Endothelial cell of umbilical vein (primary cell): ENCODE data around the gene CRELD2. TPM values are rescaled to one million over a fixed set of nuclear protein-coding genes. Genes with fewer than 3 reads are reported as not detected.

Source experiments
- BruUV-seq: library from RNA; stranded (reverse); fragments of 400-500 nt; replicated peaks from 2 replicates; lab custom pipeline; 2021; lab: Mats Ljungman, UMichigan
- CTCF ChIA-PET: fragments of 300-600, 350-600 bp; sonication (Branson Sonifier 250); formaldehyde crosslinking; loops from one replicate; lab custom pipeline; 2021; ENCODE audit warnings: antibody characterized with exemption, inconsistent platforms; lab: Charles Lee
- POLR2A ChIA-PET: fragments of 300-600, 350-600 bp; sonication (Branson Sonifier 250); formaldehyde crosslinking; loops from one replicate; lab custom pipeline; 2021; ENCODE audit warnings: antibody characterized with exemption, inconsistent platforms; lab: Charles Lee
- DNase-seq: peaks from one replicate; pipeline ENCODE4 v3.0.0-alpha.2; 2011; ENCODE audit warnings: low read depth, low spot score
- FAIRE-seq: peaks from 2 replicates; lab custom pipeline; 2011; peaks lifted over from hg19 to GRCh38; lab: Jason Lieb, UNC
- H2AFZ ChIP-seq: 2 replicates; pipeline ENCODE4 v1.6.0; 2012; ENCODE audit warnings: low read depth, low read length, control low read depth, inconsistent platforms
- H3K27ac ChIP-seq: 2 replicates; pipeline ENCODE4 v1.5.1; 2011; ENCODE audit warnings: low read depth, mild to moderate bottlenecking, control low read depth, low read length, moderate library complexity; ENCODE audit not compliant: insufficient read depth
- H3K27me3 ChIP-seq, 2 experiments: 2 replicates each; pipeline versions ENCODE4 v1.6.0 to v1.6.1; 2011; ENCODE audit warnings: low read length in 2 of 2, mixed read lengths in 1 of 2; ENCODE audit not compliant: control insufficient read depth in 2 of 2, insufficient read depth in 2 of 2
- H3K36me3 ChIP-seq, 2 experiments: 2 replicates in 1 of 2; 3 replicates in 1 of 2; pipeline ENCODE4 v1.5.1; 2011; ENCODE audit warnings: low read length in 2 of 2, mild to moderate bottlenecking in 1 of 2, moderate library complexity in 1 of 2; ENCODE audit not compliant: control insufficient read depth in 2 of 2, insufficient read depth in 2 of 2; ENCODE audit errors: extremely low read depth in 1 of 2
- H3K4me1 ChIP-seq: 3 replicates; pipeline ENCODE4 v1.5.1; 2011; ENCODE audit warnings: mild to moderate bottlenecking, low read length; ENCODE audit not compliant: control insufficient read depth, insufficient read depth; ENCODE audit errors: extremely low read depth
- H3K4me2 ChIP-seq: 2 replicates; pipeline ENCODE4 v1.6.1; 2011; ENCODE audit warnings: low read length, control low read depth, mixed read lengths; ENCODE audit not compliant: insufficient read depth
- H3K4me3 ChIP-seq, 3 experiments: fragments of 200-600 bp in 1 of 3; sonication (generic), shearing (Covaris generic) in 1 of 3; replicated peaks in 1 of 3; 2 replicates each; pipeline ENCODE4 v1.5.1; 2011 to 2016; ENCODE audit warnings: control low read depth in 3 of 3, low read length in 3 of 3, mild to moderate bottlenecking in 2 of 3, inconsistent platforms in 1 of 3, low read depth in 1 of 3, moderate library complexity in 1 of 3; ENCODE audit not compliant: insufficient read depth in 1 of 3
- H3K79me2 ChIP-seq: 2 replicates; pipeline ENCODE4 v1.6.0; 2012; ENCODE audit warnings: low read length, inconsistent platforms; ENCODE audit not compliant: control insufficient read depth, insufficient read depth
- H3K9ac ChIP-seq: replicated peaks from 2 replicates; pipeline ENCODE3; 2011; ENCODE audit warnings: low read length, control low read depth; ENCODE audit not compliant: insufficient read depth; ENCODE audit errors: extremely low read depth
- H3K9me1 ChIP-seq: replicated peaks from 3 replicates; pipeline ENCODE4 v1.6.0; 2011; ENCODE audit warnings: mild to moderate bottlenecking, low read length; ENCODE audit not compliant: control insufficient read depth, insufficient read depth; ENCODE audit errors: extremely low read depth
- H3K9me3 ChIP-seq: replicated peaks from 2 replicates; pipeline ENCODE4 v1.5.1; 2012; ENCODE audit warnings: low read length, inconsistent platforms; ENCODE audit not compliant: control insufficient read depth, insufficient read depth
- H4K20me1 ChIP-seq: replicated peaks from 2 replicates; pipeline ENCODE3; 2011; ENCODE audit warnings: mild to moderate bottlenecking, low read length; ENCODE audit not compliant: control insufficient read depth, insufficient read depth; ENCODE audit errors: extremely low read depth
- EZH2 ChIP-seq: IDR thresholded peaks from 2 replicates; pipeline ENCODE4 v1.6.1; 2012; ENCODE audit warnings: borderline replicate concordance, low read depth, mild to moderate bottlenecking, moderate library complexity, low read length, inconsistent platforms; ENCODE audit not compliant: severe bottlenecking
- FOS ChIP-seq: IDR thresholded peaks from 2 replicates; pipeline ENCODE4 v1.6.1; 2011; ENCODE audit warnings: mild to moderate bottlenecking, low read length, moderate library complexity, borderline replicate concordance; ENCODE audit not compliant: insufficient read depth
- GATA2 ChIP-seq: IDR thresholded peaks from 2 replicates; pipeline ENCODE4 v1.7.0; 2011; ENCODE audit warnings: low read depth, mild to moderate bottlenecking, moderate library complexity, mixed read lengths, low read length; ENCODE audit not compliant: insufficient read length, insufficient read depth
- MYC ChIP-seq: IDR thresholded peaks from one replicate; pipeline ENCODE4 v1.6.1; 2011; ENCODE audit warnings: mild to moderate bottlenecking, low read depth, low read length
- POLR2A ChIP-seq: IDR thresholded peaks from 2 replicates; pipeline ENCODE4 v1.6.1; 2012; ENCODE audit warnings: low read depth, mild to moderate bottlenecking, control low read depth, low read length
- POLR2AphosphoS5 ChIP-seq: IDR thresholded peaks from 2 replicates; pipeline ENCODE4 v1.6.1; 2012; ENCODE audit warnings: low read depth, mild to moderate bottlenecking, control low read depth, low read length, moderate library complexity; ENCODE audit not compliant: insufficient read depth
- dilution Hi-C: fragments of 300-500 bp; cut with MboI; formaldehyde crosslinking; loops from one replicate; pipeline ENCODE4 v1.15.0; 2019; ENCODE audit warnings: low sequenced_read_pairs; ENCODE audit not compliant: extremely low pct_ligation_motif_present
- intact Hi-C: fragments of 100-400 bp; cut with micrococcal nuclease; formaldehyde crosslinking; loops from one replicate; pipeline ENCODE4 v1.10.0; 2022
- polyA plus RNA-seq, 4 experiments: library from polyadenylated mRNA; depleted of rRNA in 3 of 4; stranded (reverse) in 3 of 4; unstranded in 1 of 4; fragments of >200 nt; gene quantifications; 2 replicates each; pipeline versions ENCODE4 v1.2.1 to v1.2.3, GENCODE V29; 2011 to 2012; ENCODE audit warnings: missing spikeins in 1 of 4
- total RNA-seq: library from RNA; stranded (reverse); gene quantifications from 2 replicates; pipeline ENCODE4 v1.2.3, GENCODE V29; 2021
- TF ChIP-seq, protein P1 (sequence below), 2 donors: IDR thresholded peaks; 1 replicate in 1 of 2; 2 replicates in 1 of 2; pipeline ENCODE4 v1.5.1; 2011; ENCODE audit warnings: low read length in 2 of 2, mild to moderate bottlenecking in 2 of 2, moderate library complexity in 2 of 2, control low read depth in 1 of 2, inconsistent platforms in 1 of 2, low read depth in 1 of 2; ENCODE audit not compliant: insufficient read depth in 1 of 2; ENCODE audit errors: extremely low read depth in 1 of 2
- TF ChIP-seq, protein P2 (sequence below): IDR thresholded peaks from 2 replicates; pipeline ENCODE4 v1.6.1; 2011; ENCODE audit not compliant: insufficient read depth, insufficient read length

Gene CRELD2
- total and polyA plus RNA-seq, 2 donors (not counting 3 experiments of a cell fraction or from before 2014, with no cell fraction given) = 71.0 to 86.3 TPM

DNA sequence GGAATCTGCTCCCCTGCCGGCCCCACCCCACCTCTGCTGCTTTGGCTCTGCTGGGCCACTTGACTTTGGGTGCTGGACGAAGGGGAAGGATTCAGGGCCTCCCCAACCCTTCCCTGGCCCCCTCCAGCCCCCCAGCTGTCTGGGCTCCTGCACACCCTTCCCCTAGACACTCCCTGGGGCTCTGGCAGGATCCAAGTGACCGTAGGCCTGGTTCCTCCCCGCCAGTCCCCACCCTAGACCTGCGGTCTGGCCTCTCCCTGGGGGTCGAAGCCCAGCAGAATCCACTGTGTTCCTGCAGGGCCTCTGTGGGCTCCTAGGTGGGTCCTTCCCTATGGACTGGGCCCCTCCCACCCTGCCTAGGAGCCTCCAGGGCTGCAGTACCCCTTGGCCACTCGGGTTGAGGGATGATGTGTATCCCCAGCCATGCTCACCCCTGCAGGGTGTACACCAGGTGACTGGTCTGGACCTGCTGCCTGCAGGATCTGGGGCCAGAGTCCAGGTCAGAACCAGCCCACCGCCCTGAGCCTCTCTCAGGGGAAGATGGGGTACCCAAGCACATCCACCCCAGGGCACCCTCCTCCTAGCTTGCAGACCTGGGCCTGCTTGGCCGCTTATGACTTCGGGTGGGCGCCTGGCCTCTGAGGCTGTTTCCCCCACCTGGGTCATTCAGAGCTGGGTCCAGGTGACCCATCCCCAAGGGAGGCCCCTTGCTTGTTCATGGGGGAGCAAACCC lies 47.8 kb downstream of the CRELD2 start:
- FAIRE-seq = no peak
- H3K4me1 ChIP-seq = peaks cover 18% of the 10 kb centered on the region
- no peak overlapping the region for H3K4me3 ChIP-seq
- TF ChIP-seq MYC (no peak), GATA2 (no peak), EZH2 (no peak), POLR2A (no peak), POLR2AphosphoS5 (peak; percentile 27), FOS (no peak)
- TF ChIP-seq, protein P1, sequence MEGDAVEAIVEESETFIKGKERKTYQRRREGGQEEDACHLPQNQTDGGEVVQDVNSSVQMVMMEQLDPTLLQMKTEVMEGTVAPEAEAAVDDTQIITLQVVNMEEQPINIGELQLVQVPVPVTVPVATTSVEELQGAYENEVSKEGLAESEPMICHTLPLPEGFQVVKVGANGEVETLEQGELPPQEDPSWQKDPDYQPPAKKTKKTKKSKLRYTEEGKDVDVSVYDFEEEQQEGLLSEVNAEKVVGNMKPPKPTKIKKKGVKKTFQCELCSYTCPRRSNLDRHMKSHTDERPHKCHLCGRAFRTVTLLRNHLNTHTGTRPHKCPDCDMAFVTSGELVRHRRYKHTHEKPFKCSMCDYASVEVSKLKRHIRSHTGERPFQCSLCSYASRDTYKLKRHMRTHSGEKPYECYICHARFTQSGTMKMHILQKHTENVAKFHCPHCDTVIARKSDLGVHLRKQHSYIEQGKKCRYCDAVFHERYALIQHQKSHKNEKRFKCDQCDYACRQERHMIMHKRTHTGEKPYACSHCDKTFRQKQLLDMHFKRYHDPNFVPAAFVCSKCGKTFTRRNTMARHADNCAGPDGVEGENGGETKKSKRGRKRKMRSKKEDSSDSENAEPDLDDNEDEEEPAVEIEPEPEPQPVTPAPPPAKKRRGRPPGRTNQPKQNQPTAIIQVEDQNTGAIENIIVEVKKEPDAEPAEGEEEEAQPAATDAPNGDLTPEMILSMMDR (IDR thresholded peaks at IDR 0.05; ENCODE audit: extremely low read depth in 1 of 2, insufficient read depth in 1 of 2, low read depth in 1 of 2, low read length in 2 of 2) = no peak
- TF ChIP-seq, protein P2, sequence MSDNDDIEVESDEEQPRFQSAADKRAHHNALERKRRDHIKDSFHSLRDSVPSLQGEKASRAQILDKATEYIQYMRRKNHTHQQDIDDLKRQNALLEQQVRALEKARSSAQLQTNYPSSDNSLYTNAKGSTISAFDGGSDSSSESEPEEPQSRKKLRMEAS = no peak
- H2AFZ ChIP-seq = no peak overlapping the region
- H3K27me3 ChIP-seq = no peaks in the 10 kb centered on the region
- no peaks in the 10 kb centered on the region for H4K20me1 ChIP-seq
- H3K9ac ChIP-seq = no peak overlapping the region
- H3K9me3 ChIP-seq = no peaks in the 10 kb centered on the region
- H3K27ac ChIP-seq = no peak overlapping the region
- ChIA-PET CTCF (interaction anchor here (0.9 to 3.0 kb wide), 4 partner anchors 17 to 64 kb away, joined by 3 to 10 read pairs (median 6); partner anchors contain the start of genes ALG12 and CRELD2), POLR2A (interaction anchor here (1.0 kb wide), 1 partner anchor 27 kb away, joined by 3 read pairs; no protein-coding TSS in a partner anchor)
- no peak overlapping the region for H3K4me2 ChIP-seq
- no TSS peak for BruUV-seq
- no peaks in the 10 kb centered on the region for H3K9me1 ChIP-seq
- intact Hi-C loops = no loop called here
- dilution Hi-C loops = no loop called here
- peaks cover 19 to 34% of the 10 kb centered on the region in 2 experiments for H3K36me3 ChIP-seq
- peaks cover 41% of the 10 kb centered on the region for H3K79me2 ChIP-seq
- DNase-seq = no peak
